NOMO-1 treated with dmso at 0.1 percent for 144 hours (cell line): ENCODE results near the gene LGALS12.

Experiments used
- DNase-seq: peaks from one replicate; lab custom pipeline; 2025; ENCODE audit not compliant: unreplicated experiment; lab: John Stamatoyannopoulos, UW

The LGALS12 gene, protein sequence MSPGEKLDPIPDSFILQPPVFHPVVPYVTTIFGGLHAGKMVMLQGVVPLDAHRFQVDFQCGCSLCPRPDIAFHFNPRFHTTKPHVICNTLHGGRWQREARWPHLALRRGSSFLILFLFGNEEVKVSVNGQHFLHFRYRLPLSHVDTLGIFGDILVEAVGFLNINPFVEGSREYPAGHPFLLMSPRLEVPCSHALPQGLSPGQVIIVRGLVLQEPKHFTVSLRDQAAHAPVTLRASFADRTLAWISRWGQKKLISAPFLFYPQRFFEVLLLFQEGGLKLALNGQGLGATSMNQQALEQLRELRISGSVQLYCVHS

DNA sequence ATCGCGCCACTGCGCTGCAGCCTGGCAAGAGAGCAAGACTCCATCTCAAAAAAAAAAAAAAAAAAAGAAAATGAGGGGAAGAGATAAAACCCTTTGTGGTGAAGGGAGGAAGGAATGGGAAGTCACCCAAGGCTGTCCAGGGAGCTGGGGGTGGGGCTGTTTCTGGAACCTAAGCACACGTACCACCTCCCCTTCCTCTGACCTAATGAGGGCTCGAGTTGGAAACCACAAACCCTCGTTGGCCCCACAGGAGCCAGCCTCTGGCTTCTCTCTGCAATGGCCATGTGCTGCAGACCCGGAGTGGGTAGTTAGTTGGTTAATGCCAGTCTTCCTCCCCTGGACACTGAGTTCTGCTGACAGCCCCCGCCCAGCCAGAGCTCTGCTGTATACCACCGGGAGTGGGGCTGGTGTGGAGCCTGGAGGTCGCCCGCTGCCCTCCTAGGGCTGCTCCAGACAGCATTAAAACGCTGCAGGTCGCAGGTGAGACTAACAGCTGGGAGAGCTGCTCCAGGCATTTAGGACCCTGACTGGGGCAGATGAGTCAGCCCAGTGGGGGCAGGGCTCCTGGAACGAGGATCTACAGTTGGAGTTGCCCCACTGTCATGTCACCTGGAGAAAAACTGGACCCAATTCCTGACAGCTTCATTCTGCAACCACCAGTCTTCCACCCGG is at the start of gene LGALS12:
Gene LGALS12 (plus strand): TSS at position 228 of the 672 bp plus-strand sequence. CDS start 375 bp downstream, at position 603.
- peak; percentile 87 for DNase-seq

DNA sequence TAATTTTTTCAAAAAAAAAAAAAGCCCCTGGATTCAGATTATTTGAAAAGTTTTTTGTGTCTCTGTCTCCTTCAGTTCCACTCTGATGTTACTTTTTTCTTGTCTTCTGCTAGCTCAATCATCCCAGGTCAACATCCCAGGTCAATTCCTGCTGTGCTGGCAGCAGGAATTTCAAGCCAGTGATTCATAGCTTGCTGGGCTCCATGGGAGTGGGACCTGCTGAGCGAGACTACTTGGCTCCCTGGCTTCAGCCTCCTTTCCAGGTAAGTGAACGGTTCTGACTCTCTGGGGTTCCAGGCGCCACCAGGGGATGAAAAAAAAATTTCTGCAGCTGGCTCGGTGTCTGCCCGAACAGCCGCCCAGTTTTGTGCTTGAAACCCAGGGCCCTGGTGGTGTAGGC is 46.3 kb upstream of the LGALS12 start:
- no peak for DNase-seq

DNA sequence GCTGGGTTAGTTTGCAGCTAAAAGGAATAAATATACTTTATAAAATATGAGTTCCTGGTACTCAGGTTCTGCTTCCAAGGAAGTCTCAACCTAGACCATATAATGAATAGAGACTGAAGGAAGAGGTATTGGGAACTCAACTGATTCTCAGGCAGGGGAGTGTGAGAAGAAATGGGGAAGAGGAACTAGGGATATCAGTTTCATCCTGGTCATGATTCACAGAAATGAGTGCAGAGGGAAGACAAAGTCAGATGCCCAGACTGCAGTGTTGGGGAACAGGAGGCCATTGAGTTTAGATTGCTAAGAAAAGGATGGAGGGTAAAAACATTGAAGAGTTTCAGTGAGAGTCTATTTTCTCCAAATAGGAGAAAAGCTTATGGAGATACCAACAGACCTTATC is 43.7 kb upstream of the LGALS12 start:
- DNase-seq, result peak; percentile 8

DNA sequence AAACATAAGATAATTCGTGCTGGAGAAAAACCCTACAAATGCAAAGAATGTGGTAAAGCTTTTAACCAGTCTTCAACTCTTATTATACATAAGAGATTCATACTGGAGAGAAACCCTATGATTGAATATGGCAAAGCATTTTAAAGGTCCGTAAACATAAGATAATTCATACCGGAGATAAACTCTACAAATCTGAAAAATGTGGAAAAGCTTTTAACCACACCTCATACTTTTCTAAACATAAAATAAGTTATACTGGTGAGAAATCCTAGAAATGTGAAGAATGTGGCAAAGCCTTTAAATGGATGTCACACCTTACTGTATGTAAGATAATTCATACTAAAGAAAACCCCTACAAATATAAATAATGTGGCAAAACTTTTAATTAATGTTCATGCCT is 35.6 kb upstream of the LGALS12 start:
- DNase-seq, result no peak

DNA sequence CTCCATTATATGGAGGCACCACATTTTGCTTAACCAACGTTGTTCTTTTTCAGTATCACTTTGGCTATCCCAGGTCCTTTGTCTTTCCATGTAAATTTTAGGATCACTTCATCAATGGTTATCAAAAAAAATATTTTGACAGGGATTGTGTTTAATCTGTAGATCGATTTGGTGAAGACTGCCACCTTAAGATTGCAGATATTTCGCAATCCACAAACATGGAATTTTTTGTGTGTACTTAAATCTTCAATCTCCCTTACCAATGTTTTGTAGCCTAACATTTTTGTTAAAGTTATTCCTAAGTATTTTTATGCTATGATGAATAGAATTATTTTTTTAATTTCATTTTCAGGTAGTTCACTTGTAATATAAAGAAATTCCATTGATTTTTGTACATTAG is 33.5 kb upstream of the LGALS12 start:
- DNase-seq, result no peak

DNA sequence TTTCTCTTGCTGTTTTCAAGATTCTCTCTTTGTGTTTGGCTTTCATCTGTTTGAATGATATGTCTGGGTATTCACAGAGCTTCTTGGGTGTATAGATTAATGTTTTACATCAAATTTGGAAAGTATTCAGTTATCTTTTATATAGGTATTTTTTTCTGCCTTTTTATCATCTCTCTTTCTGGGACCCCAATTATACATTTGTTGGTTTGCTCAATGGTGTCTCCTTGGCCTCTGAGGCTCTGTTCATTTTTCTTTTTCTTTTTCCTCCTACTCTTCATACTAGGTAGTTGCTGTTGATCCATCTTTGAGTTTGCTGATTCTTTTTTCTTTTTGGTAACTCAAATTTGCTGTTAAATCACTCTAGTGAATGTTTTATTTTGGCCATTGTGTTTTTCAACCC is 29.3 kb upstream of the LGALS12 start:
- no peak for DNase-seq

DNA sequence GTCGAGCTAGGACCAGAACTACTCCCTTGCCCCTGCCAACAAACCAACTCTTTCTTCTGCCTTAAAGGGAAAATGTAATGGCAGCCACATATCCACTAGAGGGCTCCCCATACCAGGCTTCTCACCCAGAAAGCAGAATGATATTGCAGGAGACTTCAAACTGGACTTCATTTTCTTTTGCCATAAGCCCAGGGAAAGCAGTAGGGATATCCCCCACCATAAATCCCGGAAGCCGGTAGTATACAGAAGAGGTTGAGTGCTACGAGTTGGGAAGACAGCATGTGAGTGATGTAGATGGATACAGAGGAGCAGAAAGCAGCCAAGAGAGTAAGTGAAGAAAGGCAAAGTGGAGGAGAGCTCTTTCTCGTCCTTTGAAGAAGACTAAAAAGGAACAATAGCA is 27.0 kb upstream of the LGALS12 start:
- DNase-seq, result peak; percentile 26

DNA sequence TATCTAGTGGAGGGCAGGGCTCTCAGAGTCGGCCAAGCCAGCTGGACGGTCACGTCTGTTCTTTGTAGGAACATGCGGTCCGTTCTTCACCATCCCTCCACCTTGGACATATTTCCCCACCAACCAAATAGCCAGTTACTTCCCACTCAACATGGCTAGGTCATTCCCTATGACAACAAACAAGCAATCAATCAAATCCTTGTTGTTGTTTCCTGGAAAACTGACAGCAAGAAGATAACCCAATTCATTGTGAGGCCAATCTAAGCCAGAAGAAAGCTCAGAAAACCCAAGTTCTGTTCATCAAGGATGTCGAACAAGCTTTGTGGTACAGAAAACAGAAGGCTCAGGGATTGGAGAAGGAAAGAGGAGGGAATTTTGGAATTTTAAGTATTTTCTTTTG is 25.8 kb upstream of the LGALS12 start:
- no peak for DNase-seq

DNA sequence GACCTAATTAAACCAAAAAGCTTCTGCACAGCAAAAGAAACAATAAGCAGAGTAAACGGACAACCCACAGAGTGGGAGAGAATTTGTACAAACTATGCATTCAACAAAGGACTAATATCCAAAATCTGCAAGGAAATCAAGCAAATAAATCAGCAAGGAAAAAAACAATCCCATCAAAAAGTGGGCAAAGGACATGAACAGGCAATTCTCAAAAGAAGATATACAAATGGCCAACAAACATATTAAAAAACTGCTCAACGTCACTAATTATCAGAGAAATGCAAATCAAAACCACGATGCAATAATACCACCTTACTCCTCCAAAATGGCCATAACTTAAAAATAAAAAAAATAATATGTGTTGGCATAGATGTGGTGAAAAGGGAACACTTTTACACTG is 20.1 kb upstream of the LGALS12 start:
- DNase-seq, result no peak

DNA sequence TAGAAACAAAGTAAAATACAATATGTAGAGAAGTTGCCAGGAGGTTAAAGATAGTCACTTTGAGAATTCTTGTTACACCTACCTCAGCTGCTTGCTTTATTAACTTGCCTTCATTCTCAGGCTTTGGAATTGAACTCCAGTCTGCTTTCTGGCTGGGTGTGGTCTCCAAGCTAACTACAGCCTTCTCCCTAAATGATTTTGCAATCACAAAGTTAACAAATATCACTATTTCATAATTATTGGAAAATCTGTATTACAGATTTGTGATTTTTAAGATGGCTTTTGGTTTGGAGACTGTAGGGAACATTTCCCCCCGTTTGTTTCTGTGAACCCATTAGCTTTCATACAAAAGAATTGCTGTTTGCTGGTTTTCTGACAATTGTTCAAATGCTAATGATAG is 17.1 kb upstream of the LGALS12 start:
- no peak for DNase-seq

DNA sequence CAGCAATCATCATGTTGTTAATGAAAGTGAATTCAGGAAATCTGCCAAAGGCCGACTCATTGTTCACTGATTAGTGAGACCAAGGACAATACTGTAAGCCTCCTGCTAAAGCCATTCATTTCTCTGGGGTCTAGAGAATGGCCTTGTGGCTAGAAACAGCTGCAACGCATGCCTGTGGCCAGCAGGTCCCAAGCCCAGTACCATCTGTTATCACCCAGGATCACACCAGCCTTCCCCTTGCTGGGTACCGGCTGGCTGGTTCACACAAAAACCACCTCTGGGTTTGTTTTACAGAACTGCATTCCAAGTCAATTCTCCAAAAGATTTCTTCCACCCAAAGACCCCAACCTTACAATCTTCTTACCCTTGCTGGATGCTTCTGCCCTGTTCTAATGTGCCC is 16.0 kb upstream of the LGALS12 start:
- DNase-seq, result no peak

DNA sequence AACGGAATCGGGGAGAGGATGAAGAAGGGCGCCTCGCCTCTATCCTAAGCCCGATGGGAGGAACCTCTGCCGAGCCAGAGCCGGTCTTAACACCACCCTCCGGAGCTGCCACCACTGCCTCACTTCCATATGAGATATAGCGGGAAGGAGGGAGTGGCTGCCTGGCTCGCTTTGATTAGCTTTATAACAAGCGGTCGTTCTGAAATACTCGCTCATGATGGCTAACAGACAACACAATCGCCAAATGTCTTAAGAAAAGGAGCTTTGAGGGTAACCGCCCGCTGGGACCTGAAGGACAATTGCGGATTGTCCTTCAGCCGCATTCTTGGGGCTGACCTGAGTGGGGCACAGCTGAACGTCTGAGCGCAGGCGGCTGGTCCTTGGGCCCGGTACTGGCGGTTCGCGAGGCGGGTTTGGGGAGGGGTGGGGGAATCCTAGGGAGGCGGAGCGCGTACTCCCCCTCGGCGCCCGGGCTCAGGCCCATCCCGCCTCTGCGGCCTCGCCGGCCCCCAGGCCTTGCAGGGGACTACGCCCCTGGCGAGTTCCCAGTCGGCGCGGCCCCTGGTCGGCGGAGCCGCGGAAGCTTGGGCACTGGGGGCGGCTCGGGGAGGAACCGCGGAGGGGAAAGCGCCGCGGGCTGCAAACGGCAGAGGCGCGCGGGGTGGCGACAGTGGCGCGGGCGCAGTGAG is 15.2 kb upstream of the LGALS12 start, which contains the start of gene PLAAT5:
Gene PLAAT5 (minus strand): TSS at position 617 of the 689 bp plus-strand sequence. CDS start 133 bp downstream, at position 484.
- DNase-seq, result no peak

DNA sequence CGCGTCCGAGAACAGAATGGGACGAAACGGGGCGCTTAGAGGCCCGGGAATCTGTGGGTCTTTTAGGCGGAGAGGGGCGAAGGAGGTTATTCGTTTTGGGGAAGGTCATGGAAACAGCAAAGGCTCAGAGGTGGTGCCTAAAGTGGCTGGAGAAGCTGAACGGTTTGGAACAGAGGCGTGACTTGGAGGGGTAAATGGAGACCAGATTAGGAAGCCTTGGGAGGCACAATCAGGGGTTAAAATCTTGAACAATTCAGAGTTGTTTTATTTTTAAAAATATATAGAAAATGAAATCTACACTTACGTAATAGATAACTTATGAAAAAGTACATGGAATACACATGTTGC is 14.7 kb upstream of the LGALS12 start:
- DNase-seq, result no peak

DNA sequence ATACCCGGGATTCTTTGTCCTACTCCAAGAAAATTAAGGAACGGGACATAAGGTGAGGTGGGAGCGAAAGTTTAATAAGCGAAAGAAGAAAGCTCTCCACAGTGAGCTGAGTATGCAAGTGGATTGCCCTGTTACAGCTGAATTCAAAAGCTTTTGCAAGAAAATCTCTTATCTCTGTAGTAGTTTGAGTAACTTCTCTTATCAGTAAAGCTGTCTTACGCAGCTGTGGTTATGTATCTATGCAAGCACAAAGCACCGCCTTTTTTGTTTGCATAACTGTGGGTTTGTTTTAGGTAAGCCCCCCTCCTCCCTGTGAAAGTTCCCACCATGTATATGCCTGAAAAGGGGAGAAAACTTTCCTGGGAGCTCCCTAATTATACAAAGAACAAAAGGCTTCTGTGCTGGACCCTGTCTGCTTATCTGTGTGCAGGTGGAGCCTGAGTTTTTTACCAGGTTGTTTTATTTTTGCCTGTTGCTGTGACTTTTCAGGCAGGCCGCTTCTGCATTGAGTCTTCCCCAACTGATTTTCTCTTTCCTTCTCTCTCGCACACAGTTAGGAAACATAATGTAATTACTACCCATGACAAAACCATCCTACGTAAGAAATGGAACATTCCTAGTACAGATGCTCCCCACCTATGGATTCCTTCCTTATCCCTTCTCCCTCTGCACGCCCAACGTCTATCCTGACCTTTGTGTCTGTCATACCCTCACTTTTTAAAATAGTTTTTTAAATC is 14.1 kb upstream of the LGALS12 start:
- DNase-seq, result no peak

DNA sequence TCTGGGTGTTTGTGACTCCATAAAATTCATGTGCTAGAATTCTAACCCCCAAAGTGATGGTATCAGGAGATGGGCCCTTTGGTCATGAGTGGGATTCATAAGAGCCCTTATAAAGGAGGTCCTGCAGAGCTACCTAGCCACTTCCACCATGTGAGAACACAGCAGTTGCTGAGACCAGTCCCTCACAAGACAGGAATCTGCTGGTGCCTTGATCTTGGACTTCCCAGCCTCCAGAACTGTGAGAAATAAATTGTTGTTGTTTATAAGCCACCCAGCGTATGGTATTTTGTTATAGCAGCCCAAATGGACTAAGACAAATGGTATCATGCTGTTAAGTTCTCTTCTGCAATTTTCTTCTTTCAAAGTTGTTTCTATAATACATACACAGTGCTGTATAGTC is 13.4 kb upstream of the LGALS12 start:
- DNase-seq, result no peak

DNA sequence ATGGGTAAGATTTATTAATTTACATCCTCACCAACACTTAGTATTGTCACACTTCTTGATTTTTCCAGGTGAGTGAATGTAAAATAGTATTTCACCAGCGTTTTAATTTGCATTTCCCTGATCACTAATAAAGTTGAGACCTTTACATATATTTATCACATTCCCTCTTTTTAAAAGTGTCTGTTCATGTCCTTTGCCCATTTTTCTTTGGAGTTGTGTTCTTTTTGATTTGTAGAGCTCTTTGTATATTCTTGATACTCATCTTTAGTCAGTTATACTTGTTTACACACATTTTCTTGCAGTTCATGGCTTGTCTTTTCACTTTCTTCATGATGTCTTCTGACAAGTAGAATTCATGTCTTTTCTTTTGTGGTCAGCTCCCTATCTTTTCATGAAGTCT is 12.8 kb upstream of the LGALS12 start:
- no peak for DNase-seq

DNA sequence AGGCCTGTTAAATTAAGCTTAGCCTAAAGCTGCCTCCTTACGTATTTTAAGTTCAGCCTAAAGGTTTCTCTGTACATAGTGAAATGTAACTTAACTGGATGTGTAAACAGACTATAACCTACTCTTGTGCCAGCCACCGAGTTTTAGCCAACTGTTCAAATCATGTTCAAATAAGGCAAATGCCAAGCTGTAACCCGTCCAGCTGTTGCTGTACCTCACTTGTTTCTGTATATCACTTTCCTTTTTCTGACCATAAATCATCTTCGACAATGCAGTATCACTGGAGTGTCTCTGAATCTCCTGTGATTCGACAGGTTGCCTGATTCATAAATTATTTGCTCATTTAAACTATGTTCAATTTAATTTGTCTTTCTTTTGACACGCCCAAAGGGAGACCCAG is 10.9 kb upstream of the LGALS12 start:
- DNase-seq, result no peak

DNA sequence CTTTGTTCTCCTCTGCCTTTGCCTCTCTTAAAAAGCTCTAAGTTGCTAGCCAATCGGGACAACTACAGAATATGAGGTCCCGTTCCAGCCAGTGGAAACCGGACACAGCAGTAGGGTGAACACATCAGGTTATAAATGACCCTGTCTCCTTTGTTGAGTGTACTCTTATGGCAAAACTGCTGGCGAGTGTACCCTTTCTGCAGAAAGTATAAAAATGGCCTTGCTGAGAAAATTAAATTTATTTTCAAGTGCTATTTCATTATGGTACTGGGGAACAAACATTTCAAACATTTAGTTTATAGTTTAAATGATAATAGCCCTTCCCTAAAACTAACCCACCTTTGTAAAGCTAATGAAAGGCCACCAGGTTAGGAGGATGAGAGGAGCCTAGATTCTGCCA is 6.0 kb upstream of the LGALS12 start:
- no peak for DNase-seq

DNA sequence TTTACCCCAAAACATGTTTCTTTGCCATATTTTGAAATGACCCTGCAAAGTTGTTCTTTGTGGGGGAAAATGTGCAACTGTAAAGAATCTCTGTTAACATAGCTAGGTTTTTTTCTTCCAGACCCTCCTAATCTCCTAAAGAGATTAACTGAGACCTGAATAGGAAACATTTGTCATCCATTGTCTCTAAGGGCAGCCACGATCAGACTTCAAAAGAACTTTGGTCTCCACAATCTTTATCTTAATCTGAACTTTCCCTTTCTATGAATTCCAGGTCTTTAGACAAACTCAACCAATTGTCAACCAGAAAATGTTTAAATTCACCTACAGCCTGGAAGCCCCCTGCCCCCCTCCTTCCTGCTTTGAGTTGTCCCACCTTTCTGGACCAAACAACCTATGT is 4.6 kb upstream of the LGALS12 start:
- DNase-seq, result no peak

DNA sequence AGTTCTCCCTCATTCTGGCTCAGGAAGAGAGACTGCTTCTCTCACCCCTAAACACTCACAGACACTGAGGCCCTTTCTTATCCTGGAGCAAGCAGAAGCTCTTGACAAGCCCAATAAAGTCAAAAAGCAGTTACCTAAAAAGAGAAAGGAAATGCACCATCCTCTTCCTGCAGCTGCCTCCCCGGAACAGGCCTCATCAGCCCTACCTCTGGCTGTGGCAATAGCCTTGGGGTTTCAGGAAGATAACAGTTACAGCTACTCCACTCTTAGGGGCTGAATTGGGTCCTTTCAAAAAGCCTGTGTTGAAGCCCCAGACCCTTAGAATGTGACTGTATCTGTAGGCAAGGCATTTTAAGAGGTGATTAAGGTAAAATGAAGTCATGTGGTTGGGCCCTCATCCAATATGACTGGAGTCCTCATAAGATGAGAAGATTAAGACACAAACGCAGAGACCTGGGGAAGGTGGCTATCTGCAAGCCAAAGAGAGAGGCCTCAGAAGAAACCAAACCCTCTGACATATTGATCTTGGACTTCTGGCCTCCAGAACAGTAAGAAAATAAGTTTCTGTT is 3.5 kb upstream of the LGALS12 start:
- no peak for DNase-seq

DNA sequence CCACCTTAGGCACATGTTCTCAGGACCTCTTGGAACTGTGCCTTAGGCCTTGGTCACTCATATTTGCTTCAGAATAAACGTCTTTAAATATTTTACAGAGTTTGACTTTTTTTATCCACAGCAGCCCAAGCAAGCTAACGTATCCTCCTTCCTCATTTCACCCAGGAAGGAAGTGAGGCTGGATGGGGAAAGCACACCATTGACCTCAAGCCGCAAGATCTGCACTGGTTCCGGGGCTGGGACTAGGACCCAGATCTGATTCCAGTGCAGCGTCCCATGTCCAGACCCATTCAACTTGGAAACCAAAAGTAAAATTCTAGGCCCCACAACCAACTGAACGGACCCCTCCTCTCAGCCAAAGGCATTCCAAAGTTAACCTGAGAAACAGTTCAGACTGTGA is 2.4 kb upstream of the LGALS12 start:
- DNase-seq, result no peak
